ENCODE data around the gene GPRC5C.

Gene GPRC5C, protein sequence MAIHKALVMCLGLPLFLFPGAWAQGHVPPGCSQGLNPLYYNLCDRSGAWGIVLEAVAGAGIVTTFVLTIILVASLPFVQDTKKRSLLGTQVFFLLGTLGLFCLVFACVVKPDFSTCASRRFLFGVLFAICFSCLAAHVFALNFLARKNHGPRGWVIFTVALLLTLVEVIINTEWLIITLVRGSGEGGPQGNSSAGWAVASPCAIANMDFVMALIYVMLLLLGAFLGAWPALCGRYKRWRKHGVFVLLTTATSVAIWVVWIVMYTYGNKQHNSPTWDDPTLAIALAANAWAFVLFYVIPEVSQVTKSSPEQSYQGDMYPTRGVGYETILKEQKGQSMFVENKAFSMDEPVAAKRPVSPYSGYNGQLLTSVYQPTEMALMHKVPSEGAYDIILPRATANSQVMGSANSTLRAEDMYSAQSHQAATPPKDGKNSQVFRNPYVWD

DNA sequence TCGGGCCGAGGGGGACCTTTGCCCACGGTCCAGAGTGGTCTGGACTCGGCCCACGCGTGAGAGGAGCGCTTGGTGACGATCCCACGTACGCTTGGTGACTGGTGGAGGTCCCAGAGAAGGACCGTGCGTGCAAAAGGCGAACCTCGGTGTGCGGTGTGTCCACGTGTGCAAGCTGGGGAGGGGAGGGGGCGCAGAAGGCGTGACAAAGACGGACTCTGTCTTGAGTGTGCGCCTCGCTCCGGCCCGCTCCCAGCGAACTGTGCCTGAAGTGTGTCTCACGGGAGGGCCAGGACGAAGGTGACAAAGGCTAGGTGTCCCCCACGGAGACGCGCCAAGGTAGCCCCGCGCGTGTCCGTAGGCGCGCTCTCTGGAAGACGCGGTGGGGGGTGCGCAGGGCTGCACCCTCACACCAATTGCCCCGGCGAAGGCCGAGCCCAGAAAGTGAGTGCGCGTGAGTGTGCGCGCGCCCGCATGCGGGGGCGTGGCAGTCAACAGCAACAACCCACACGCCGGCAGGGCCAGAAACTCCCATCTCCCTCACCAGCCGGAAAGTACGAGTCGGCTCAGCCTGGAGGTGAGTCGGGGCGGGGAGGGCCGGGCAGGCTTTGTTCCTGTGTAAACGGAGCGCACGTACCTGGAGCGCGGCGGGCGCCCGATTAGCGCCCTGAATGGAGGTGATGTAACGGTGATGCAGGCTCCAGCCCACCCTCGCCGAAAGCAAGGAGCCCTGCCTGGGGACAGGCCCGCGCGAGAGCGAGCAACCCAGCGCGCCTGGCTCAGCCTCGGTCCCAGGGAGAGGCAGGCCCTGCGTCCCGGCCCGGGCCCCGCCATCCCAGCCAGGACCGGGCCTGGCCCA, at the start of gene GPRC5C:
Gene GPRC5C, plus strand, starts transcription at position 521 of the 856 bp plus-strand sequence. CDS start 7,689 bp downstream, outside the sequence.
- H3K27ac ChIP-seq, result peak within 1 kb of the TSS; percentile 75
- no peak for TF ChIP-seq CTCF (conservative IDR thresholded peaks at IDR 0.05)
- TF ChIP-seq ZFX (IDR thresholded peaks at IDR 0.05), result peak; percentile 65; the same call in 1 of the 2 replicates

DNA sequence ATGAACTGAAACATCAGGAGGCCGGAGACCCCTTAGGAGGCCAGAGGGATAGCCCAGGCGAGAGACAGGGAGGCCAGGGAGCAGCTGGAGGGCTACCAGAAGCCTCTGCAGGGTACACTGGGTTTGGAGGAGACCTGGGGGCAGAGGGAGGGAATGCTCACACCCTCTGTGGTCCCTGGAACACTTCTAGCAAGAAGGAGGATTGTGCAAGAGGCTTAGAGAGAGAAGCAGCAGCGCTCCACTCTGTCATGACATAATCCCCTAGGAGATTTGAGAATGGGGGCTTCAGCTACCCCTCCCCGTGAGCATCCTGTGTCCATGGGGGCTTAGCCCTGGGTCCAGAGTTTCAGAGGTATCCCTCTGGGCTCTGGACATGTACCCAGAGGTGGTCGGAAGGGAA, 48.7 kb upstream of the GPRC5C start:
- TF ChIP-seq CTCF (conservative IDR thresholded peaks at IDR 0.05) (no peak), ZFX (IDR thresholded peaks at IDR 0.05) (no peak)
- no peak overlapping the region for H3K27ac ChIP-seq

DNA sequence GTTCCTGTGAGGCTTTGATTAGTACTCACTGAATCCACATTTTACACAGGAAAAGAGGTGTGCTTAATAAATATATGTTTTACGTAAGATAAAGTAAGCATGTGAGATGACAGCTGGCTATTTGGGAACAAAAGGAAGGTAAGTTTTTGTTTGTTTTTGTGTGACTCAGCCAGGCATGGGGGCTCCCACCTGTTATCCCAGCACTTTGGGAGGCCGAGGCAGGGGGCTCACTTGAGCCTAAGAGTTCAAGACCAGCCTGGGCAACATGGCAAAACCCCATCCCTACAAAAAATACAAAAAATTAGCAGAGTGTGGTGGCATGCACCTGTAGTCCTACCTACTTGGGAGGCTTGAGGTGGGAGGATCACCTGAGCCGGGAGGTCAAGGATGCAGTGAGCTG, 46.7 kb upstream of the GPRC5C start:
- TF ChIP-seq CTCF (conservative IDR thresholded peaks at IDR 0.05) (no peak), ZFX (IDR thresholded peaks at IDR 0.05) (no peak)
- no peak overlapping the region for H3K27ac ChIP-seq

DNA sequence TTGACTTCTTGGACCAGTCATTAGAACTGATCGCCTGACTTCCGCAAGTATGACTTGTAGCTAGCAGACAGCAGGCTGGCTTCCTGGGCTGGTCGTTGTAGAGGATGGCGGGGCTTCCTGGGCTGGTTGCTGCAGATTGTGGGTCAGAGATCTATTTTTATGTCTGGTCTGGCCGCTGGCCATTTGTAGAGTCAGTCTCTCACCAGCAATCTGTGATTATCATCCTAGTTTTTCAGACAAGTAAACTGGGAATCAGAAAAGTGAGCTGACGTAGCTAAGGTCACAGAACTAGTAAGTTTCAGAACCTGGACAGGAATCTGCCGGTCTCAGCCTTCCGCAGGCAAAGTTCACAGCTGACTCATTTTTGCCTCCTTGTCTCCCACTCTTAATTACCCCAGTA, 45.5 kb upstream of the GPRC5C start:
- TF ChIP-seq CTCF (conservative IDR thresholded peaks at IDR 0.05) (no peak), ZFX (IDR thresholded peaks at IDR 0.05) (no peak)
- H3K27ac ChIP-seq, result no peak overlapping the region

GRCh38 chr17:74387365-74388218, 44.3 kb upstream of the GPRC5C start:
- no peak overlapping the region for H3K27ac ChIP-seq
- TF ChIP-seq ZFX (IDR thresholded peaks at IDR 0.05) (no peak), CTCF (conservative IDR thresholded peaks at IDR 0.05) (no peak)

DNA sequence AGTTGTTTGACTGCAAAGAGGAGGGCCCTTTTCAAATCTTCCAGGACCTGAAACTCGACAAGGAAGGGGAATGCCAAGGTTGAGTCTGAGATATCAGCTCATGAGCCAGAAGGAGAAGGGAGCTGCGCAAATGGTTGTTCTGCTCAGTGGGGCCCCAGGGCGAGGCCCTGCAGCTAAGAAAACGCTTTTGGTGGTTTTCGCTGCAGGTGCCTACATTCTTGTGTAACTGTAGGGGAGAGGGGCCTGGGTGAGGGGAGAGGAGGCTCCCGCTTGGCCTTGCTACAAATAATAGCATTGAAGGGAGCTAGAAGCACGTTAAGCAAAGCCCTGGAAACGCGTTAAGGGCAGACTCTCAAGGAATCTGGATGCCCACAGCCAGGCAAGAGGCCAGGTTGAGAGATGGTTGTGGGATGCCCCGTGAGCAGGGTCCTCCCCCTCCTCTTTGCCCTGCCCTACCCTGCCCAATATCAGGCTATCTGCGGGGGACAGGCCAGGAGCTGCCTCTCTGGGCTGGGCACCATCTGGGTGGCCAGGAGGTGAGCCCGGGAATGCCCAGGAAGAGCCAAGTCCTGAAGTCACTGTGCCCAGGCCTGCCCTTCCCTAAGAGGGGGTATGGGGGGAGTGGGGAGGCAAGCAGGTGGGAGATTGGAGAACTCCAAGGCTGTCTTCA, 42.7 kb upstream of the GPRC5C start:
- no peak for TF ChIP-seq CTCF (conservative IDR thresholded peaks at IDR 0.05)
- no peak for TF ChIP-seq ZFX (IDR thresholded peaks at IDR 0.05)
- no peak overlapping the region for H3K27ac ChIP-seq
